Measurements from ENCODE around the gene EOLA2.

EOLA2 gene

GRCh38 chrX:149938427-149938880, at the start of gene EOLA2:
TSS of gene EOLA2 (minus strand) at chrX:149938491. CDS start at chrX:149933874, 4,617 bp downstream.
- peak within 1 kb of the TSS; percentile 79 for H3K4me3 ChIP-seq (ENCODE audit: low read depth, low read length)
- CTCF ChIA-PET: interaction anchor here (0.5 to 1.2 kb wide), 11 partner anchors 34 to 1477 kb away, joined by 3 to 6 read pairs (median 3); no protein-coding TSS in a partner anchor
- POLR2A ChIA-PET: interaction anchor here (0.6 to 3.8 kb wide), 8 partner anchors 11 to 425 kb away, joined by 3 to 51 read pairs (median 4); partner anchors contain the start of genes EOLA1 and MAMLD1
- TF ChIP-seq, protein P1, sequence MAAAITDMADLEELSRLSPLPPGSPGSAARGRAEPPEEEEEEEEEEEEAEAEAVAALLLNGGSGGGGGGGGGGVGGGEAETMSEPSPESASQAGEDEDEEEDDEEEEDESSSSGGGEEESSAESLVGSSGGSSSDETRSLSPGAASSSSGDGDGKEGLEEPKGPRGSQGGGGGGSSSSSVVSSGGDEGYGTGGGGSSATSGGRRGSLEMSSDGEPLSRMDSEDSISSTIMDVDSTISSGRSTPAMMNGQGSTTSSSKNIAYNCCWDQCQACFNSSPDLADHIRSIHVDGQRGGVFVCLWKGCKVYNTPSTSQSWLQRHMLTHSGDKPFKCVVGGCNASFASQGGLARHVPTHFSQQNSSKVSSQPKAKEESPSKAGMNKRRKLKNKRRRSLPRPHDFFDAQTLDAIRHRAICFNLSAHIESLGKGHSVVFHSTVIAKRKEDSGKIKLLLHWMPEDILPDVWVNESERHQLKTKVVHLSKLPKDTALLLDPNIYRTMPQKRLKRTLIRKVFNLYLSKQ (tag by site-specific recombination; IDR thresholded peaks at IDR 0.05; ENCODE audit: borderline replicate concordance): no peak
- TF ChIP-seq, protein P2, sequence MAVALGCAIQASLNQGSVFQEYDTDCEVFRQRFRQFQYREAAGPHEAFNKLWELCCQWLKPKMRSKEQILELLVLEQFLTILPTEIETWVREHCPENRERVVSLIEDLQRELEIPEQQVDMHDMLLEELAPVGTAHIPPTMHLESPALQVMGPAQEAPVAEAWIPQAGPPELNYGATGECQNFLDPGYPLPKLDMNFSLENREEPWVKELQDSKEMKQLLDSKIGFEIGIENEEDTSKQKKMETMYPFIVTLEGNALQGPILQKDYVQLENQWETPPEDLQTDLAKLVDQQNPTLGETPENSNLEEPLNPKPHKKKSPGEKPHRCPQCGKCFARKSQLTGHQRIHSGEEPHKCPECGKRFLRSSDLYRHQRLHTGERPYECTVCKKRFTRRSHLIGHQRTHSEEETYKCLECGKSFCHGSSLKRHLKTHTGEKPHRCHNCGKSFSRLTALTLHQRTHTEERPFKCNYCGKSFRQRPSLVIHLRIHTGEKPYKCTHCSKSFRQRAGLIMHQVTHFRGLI (tag by site-specific recombination; IDR thresholded peaks at IDR 0.05): no peak
- no peak for TF ChIP-seq ZNF677 (tag by site-specific recombination; IDR thresholded peaks at IDR 0.05)
- no peak for TF ChIP-seq HOXA7 (CRISPR knock-in tag; IDR thresholded peaks at IDR 0.05; ENCODE audit: borderline replicate concordance)
- TF ChIP-seq ZNF843 (tag by site-specific recombination; IDR thresholded peaks at IDR 0.05): no peak
- no peak for TF ChIP-seq ZNF521 (tag by site-specific recombination; IDR thresholded peaks at IDR 0.05)
- no peak for TF ChIP-seq RBAK (tag by site-specific recombination; IDR thresholded peaks at IDR 0.05)
- no peak for TF ChIP-seq ZNF626 (tag by site-specific recombination; IDR thresholded peaks at IDR 0.05)
- no peak for TF ChIP-seq HOXC10 (CRISPR knock-in tag; IDR thresholded peaks at IDR 0.05)
- TF ChIP-seq ZNF837 (tag by site-specific recombination; IDR thresholded peaks at IDR 0.05): no peak
- no peak for TF ChIP-seq ZSCAN30 (tag by site-specific recombination; IDR thresholded peaks at IDR 0.05)
- TF ChIP-seq ZNF654 (tag by site-specific recombination; IDR thresholded peaks at IDR 0.05; ENCODE audit: low read depth): no peak
- TF ChIP-seq, protein P3, sequence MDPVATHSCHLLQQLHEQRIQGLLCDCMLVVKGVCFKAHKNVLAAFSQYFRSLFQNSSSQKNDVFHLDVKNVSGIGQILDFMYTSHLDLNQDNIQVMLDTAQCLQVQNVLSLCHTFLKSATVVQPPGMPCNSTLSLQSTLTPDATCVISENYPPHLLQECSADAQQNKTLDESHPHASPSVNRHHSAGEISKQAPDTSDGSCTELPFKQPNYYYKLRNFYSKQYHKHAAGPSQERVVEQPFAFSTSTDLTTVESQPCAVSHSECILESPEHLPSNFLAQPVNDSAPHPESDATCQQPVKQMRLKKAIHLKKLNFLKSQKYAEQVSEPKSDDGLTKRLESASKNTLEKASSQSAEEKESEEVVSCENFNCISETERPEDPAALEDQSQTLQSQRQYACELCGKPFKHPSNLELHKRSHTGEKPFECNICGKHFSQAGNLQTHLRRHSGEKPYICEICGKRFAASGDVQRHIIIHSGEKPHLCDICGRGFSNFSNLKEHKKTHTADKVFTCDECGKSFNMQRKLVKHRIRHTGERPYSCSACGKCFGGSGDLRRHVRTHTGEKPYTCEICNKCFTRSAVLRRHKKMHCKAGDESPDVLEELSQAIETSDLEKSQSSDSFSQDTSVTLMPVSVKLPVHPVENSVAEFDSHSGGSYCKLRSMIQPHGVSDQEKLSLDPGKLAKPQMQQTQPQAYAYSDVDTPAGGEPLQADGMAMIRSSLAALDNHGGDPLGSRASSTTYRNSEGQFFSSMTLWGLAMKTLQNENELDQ (tag by site-specific recombination; IDR thresholded peaks at IDR 0.05; ENCODE audit: low read depth): no peak
- TF ChIP-seq ZNF221 (tag by site-specific recombination; IDR thresholded peaks at IDR 0.05; ENCODE audit: borderline replicate concordance): no peak
- no peak for TF ChIP-seq ZNF214 (tag by site-specific recombination; IDR thresholded peaks at IDR 0.05; ENCODE audit: borderline replicate concordance)
- TF ChIP-seq ZNF354C (tag by site-specific recombination; IDR thresholded peaks at IDR 0.05; ENCODE audit: borderline replicate concordance, low read depth): no peak
- TF ChIP-seq ZBTB11 (tag by site-specific recombination; conservative IDR thresholded peaks at IDR 0.05; ENCODE audit: low read depth): peak; percentile 24; the same call in 1 of the 2 replicates
- 0 out of 2 replicates have a peak, but pooled peaks have one; percentile 23 for TF ChIP-seq ZNF324 (tag by site-specific recombination; IDR thresholded peaks at IDR 0.05)
- no peak for TF ChIP-seq ZNF747 (tag by site-specific recombination; IDR thresholded peaks at IDR 0.05)
- TF ChIP-seq HIC1 (tag by site-specific recombination; IDR thresholded peaks at IDR 0.05): no peak
- no peak for TF ChIP-seq ZSCAN4 (tag by site-specific recombination; IDR thresholded peaks at IDR 0.05)
- TF ChIP-seq ZNF561 (tag by site-specific recombination; IDR thresholded peaks at IDR 0.05; ENCODE audit: borderline replicate concordance): no peak
- no peak for TF ChIP-seq ZNF416 (tag by site-specific recombination; IDR thresholded peaks at IDR 0.05)

More at GRCh38 chrX:149938427-149938880, at the start of gene EOLA2:
- H3K27ac ChIP-seq (ENCODE audit: extremely low read depth, low read depth, low read length): peak within 1 kb of the TSS; percentile 65
- no peaks in the 10 kb centered on the region for H3K9me3 ChIP-seq (ENCODE audit: control insufficient read depth, insufficient read depth, low read depth, low read length)
- H3K36me3 ChIP-seq (ENCODE audit: control insufficient read depth in 2 of 2, insufficient read depth in 1 of 2, low read length in 2 of 2): peaks cover 0 to 14% of the 10 kb centered on the region in 2 experiments; a peak in 2 of 3 replicates
- no peaks in the 10 kb centered on the region for H3K4me1 ChIP-seq (ENCODE audit: control insufficient read depth, insufficient read depth, low read length)
